Limb (tissue), 2 donors: ENCODE data around the gene HLA-DRA.
A peak's percentile ranks its signal among the peaks of the same experiment; 100 is the strongest.

Source experiments
- DNase-seq, 2 donors: peaks; one replicate each; pipeline ENCODE4 v3.0.0-alpha.2; 2016; ENCODE audit errors: extremely low spot score in 2 of 2

Gene HLA-DRA

DNA sequence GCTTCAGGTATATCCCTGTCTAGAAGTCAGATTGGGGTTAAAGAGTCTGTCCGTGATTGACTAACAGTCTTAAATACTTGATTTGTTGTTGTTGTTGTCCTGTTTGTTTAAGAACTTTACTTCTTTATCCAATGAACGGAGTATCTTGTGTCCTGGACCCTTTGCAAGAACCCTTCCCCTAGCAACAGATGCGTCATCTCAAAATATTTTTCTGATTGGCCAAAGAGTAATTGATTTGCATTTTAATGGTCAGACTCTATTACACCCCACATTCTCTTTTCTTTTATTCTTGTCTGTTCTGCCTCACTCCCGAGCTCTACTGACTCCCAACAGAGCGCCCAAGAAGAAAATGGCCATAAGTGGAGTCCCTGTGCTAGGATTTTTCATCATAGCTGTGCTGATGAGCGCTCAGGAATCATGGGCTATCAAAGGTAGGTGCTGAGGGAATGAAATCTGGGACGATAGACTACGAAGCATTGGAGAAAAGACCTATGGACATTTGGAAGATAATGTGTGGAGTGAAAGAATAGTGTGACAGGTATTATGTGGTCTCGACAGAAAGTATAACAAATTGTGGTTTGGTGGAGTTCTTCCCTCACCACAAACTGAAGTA, at the start of gene HLA-DRA:
TSS of gene HLA-DRA (plus strand) at position 286 of the 613 bp plus-strand sequence. CDS start at position 350, 64 bp downstream.
- DNase-seq = peak in 1 of 2 donors; percentile 34

- DNase-seq = no peak
These were observed 48.2 kb upstream of the HLA-DRA start for GRCh38 chr6:32391505-32391904.

DNA sequence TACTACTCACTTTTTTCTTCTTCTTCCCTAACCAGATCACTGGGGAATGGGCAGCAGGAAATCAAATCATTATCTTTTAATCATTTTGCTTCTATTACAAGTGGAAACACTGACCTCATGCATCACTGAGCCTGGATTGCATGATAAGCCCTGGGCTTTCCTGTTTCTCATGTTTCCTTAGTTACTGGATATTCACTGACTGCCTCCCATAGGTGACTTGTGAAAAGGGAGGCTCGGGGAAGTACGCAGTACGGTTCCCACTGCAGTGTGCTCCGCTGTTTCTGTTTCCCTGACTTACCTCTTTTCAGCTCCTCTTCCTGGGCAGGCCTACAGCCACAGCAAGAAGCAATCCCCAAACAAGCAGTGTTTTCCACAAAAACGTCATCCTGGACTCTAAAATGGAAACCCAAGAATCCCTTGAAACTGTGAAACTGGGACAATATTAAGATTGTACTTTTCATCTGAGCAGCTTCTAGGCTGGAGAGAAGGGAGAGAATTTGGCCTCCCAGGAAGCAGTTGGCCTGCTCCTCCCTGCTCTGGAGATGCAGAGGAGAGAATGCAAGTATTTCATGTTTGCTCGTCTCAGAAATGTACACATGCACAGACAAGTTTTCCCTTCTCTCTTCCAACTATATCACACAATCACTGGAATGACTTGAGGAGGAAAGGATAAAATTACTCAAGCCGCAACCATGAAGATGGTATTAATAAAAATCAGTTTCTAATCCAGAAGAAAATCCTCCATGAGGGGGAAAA, 45.8 kb upstream of the HLA-DRA start:
- peak in 1 of 2 donors; percentile 53 for DNase-seq

DNA sequence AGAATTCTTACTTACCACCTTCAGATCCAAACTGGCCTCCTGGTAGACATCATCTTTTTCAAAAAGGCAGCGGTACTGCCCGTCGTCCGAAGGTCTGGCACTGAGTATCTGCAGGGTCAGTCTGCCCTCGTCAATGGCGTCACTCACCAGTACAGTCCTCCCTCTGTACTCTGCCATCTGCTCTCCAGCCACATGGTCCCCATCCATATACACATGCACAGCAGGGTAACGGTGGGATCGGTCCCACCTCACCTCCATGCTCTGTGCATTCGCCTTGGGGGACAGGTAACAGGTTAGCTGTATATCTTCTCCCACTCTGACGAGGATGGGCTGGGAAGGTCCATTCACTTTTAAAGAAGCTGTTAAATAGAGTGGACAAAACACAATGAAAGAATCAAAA, 43.7 kb upstream of the HLA-DRA start:
- no peak for DNase-seq

GRCh38 chr6:32397252-32397920, 42.3 kb upstream of the HLA-DRA start:
- DNase-seq = no peak

GRCh38 chr6:32401284-32401963, 38.3 kb upstream of the HLA-DRA start:
- DNase-seq = no peak

- no peak for DNase-seq
These were observed 36.9 kb upstream of the HLA-DRA start for GRCh38 chr6:32402812-32403211.

DNA sequence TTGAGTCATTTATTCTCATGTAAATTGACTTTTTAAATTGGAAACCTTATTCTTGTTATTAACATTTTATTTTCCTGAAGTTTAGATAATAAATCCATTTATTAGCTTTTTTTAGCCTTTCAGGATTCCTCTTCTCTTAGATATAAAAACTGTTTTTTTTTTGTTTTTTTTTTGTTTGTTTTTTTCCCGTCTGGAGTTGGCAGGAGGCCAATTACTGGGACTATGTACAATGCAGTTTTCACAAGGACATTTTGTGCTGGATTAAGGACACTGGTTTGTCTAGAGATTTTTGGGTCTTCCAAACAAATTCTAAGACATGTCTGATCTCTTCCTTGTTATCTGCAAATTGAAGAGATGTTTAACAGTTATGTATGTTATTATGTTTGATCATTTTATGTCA, 34.0 kb upstream of the HLA-DRA start:
- no peak for DNase-seq

DNA sequence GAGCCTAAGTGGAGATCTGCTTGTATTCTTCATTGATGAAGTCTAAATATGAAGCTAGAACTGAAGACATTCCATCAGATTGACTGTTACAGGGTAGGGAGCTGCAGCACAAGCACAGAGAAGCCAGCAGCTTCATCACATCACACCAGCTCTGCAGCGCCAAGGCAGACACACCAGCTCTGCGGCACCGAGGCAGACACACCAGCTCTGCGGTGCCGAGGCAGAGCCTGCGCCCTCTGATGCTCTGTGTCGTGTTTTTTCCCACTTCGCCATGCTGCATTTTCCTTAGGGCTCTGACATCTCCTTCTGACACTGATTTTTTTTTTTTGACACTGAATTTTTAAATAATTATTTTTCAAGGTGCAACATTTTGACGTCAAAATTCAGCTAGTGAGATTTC, 33.5 kb upstream of the HLA-DRA start:
- DNase-seq = no peak

- no peak for DNase-seq
These were observed 32.8 kb upstream of the HLA-DRA start, which contains the start of gene BTNL2 for GRCh38 chr6:32406857-32407256. TSS of gene BTNL2 (minus strand) at chr6:32407181. CDS start at chr6:32407123, 58 bp downstream.

- DNase-seq = no peak
These were observed 28.8 kb upstream of the HLA-DRA start for GRCh38 chr6:32410906-32411305.

GRCh38 chr6:32411566-32412327, 27.9 kb upstream of the HLA-DRA start:
- DNase-seq = no peak

DNA sequence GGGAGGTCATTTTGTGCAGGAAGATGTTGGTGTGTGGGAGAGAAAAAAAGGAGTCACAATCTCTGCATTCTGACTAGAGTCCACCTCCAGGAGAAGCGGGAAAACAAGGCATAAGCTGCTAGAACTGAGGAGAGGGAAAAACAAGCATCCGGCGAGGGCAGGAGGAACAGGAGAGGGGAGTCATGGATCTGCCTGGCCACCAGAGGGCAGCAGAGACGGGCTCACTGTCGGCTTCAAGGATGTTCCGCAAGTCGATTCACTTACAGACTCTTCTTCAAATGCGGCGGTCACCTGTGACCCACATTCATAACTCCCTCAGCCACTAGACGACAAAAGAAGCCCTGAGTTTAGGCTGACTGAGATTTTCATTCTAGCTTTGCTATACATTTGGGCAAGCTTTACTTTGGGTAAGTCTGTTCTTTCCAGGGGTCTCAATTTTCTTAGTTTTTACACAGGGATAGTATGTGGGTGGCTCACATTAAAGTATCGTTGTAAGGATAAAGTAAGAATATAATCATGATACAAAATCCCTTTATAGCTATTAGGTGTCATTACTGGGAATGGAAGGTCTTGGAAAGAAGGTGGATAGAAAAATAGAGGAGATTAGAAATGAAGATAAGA, 26.1 kb upstream of the HLA-DRA start:
- DNase-seq = peak; percentile 73 to 88

DNA sequence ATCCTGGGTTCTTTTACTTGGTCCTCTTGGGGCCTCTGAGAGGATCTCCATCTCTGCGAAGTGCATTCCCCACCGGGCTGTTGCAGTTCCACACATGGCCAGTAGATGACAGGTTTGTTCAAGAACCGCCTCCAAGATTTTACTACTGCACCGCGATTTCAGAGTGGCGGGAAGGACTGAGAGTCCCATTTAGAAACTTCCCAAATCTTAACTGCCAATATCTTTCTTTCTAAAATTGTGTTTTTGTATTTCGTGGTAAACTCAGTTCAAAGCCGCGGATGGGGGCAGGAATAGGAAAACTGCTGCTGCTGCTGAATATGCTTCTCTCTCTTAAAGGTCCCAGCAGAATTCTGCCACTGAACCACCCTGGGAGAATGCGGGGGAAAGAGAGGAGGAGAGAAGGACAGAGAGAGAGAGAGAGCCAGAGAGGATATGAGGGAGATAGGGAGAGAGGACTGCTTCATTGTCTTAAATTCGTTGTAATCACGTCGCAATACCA, 24.1 kb upstream of the HLA-DRA start:
- DNase-seq = peak; percentile 83 to 86

DNA sequence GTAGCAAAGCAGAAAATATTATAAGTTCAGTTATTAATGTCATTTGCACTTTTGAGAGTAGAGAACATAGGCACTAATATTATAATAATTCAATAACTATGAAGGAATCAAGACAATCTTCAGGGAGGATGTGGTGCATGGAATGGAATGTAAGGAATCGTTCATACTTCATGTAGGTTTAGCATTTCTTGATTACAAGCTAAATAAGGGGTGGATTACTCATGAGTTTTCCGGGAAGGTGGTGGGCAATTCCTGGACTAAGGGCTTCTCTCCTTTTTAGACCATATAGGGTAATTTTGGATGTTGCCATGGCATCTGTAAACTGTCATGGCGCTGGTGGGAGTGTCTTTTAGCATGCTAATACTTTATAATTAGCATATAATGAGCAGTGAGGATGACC, 23.7 kb upstream of the HLA-DRA start:
- DNase-seq = no peak

DNA sequence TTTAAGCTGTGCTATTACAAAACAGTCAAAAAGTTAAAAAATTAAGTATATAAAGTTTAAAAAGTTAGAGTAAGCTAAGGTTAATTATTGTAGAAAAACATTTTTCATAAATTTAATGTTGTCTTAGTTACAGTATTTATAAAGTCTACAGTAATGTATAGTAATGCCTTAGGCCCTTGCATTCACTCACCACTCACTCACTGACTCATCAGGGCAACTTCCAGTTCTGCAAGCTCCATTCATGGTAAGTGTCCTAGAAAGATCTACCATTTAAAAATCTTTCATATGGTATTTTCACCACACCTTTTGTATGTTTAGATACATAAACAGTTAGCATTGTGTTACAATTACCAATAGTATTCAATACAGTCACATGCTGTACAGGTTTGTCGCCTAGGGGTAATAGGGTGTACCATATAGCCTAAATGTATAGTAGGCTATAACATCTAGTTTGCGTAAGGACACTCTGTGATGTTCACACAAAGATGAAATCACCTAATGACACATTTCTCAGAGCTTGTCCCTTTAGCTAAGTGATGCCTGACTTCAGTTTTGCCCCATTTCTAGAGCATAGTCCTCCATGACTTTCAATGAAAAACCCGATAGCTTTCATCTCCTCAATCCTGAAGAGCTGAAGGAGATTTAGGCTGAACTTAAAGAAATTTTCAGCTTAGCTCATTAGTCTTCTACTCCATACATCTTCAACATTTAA, 14.9 kb upstream of the HLA-DRA start:
- DNase-seq = no peak

- no peak for DNase-seq
These were observed 13.3 kb upstream of the HLA-DRA start for GRCh38 chr6:32426338-32426737.

- DNase-seq = no peak
These were observed 12.5 kb upstream of the HLA-DRA start for GRCh38 chr6:32427218-32427617.

- DNase-seq = no peak
These were observed 11.7 kb upstream of the HLA-DRA start for GRCh38 chr6:32427934-32428474.

GRCh38 chr6:32430179-32430578, 9.5 kb upstream of the HLA-DRA start:
- DNase-seq = no peak
